ENCODE data around the gene TRABD.
A peak's percentile ranks its signal among the peaks of the same experiment; 100 is the strongest.

Gene TRABD

GRCh38 chr22:50186761-50187523, 1.2 kb downstream of the TRABD start:
- Histone ChIP-seq H3K4me1 (ENCODE audit: low read length) (peaks cover 40% of the 10 kb centered on the region), H3K79me2 (ENCODE audit: low read length) (peaks cover 53% of the 10 kb centered on the region), H3K36me3 (replicated peaks; ENCODE audit: insufficient read depth, low read length) (no peaks in the 10 kb centered on the region), H4K20me1 (ENCODE audit: insufficient read depth, low read length) (no peaks in the 10 kb centered on the region), H3K9me3 (replicated peaks; ENCODE audit: insufficient read depth, low read length) (no peaks in the 10 kb centered on the region), H3K9ac (ENCODE audit: low read length) (peak overlapping the region; percentile 89), H3K4me3 (ENCODE audit: low read length) (peak overlapping the region; percentile 83), H3K4me2 (ENCODE audit: low read depth, low read length) (peak overlapping the region; percentile 89), H3K27me3 (replicated peaks; ENCODE audit: insufficient read depth, low read length) (peaks cover 4% of the 10 kb centered on the region; the same call in 1 of the 2 replicates), H3K9me2 (replicated peaks; ENCODE audit: insufficient read depth, low read length) (no peaks in the 10 kb centered on the region), H2AFZ (ENCODE audit: low read length) (peak overlapping the region; percentile 9; the same call in 1 of the 2 replicates), H3K27ac (ENCODE audit: low read length) (peak overlapping the region; percentile 71), H3F3A (ENCODE audit: insufficient read depth, low read length) (peaks cover 44% of the 10 kb centered on the region)
- TF ChIP-seq EZH2phosphoT487 (IDR thresholded peaks at IDR 0.05; ENCODE audit: low read length) (no peak), EZH2 (optimal IDR thresholded peaks at IDR 0.05; ENCODE audit: low read depth, low read length) (no peak)
- TF ChIP-seq, protein P1, sequence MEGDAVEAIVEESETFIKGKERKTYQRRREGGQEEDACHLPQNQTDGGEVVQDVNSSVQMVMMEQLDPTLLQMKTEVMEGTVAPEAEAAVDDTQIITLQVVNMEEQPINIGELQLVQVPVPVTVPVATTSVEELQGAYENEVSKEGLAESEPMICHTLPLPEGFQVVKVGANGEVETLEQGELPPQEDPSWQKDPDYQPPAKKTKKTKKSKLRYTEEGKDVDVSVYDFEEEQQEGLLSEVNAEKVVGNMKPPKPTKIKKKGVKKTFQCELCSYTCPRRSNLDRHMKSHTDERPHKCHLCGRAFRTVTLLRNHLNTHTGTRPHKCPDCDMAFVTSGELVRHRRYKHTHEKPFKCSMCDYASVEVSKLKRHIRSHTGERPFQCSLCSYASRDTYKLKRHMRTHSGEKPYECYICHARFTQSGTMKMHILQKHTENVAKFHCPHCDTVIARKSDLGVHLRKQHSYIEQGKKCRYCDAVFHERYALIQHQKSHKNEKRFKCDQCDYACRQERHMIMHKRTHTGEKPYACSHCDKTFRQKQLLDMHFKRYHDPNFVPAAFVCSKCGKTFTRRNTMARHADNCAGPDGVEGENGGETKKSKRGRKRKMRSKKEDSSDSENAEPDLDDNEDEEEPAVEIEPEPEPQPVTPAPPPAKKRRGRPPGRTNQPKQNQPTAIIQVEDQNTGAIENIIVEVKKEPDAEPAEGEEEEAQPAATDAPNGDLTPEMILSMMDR (IDR thresholded peaks at IDR 0.05; ENCODE audit: low read length): no peak
- DNase-seq: peak; percentile 64

- Histone ChIP-seq H3K4me2 (ENCODE audit: low read depth, low read length) (peak overlapping the region; percentile 75; the same call in 1 of the 2 replicates), H3K4me1 (ENCODE audit: low read length) (peaks cover 40% of the 10 kb centered on the region), H4K20me1 (ENCODE audit: insufficient read depth, low read length) (no peaks in the 10 kb centered on the region), H3K9ac (ENCODE audit: low read length) (no peak overlapping the region), H3K27me3 (replicated peaks; ENCODE audit: insufficient read depth, low read length) (peaks cover 4% of the 10 kb centered on the region; the same call in 1 of the 2 replicates), H3K79me2 (ENCODE audit: low read length) (peaks cover 67% of the 10 kb centered on the region), H3K36me3 (replicated peaks; ENCODE audit: insufficient read depth, low read length) (no peaks in the 10 kb centered on the region), H3F3A (ENCODE audit: insufficient read depth, low read length) (peaks cover 44% of the 10 kb centered on the region), H2AFZ (ENCODE audit: low read length) (no peak overlapping the region), H3K9me2 (replicated peaks; ENCODE audit: insufficient read depth, low read length) (no peaks in the 10 kb centered on the region), H3K4me3 (ENCODE audit: low read length) (no peak overlapping the region), H3K27ac (ENCODE audit: low read length) (no peak overlapping the region), H3K9me3 (replicated peaks; ENCODE audit: insufficient read depth, low read length) (no peaks in the 10 kb centered on the region)
- TF ChIP-seq, protein P1 (IDR thresholded peaks at IDR 0.05; ENCODE audit: low read length): no peak
- TF ChIP-seq EZH2phosphoT487 (IDR thresholded peaks at IDR 0.05; ENCODE audit: low read length) (no peak), EZH2 (optimal IDR thresholded peaks at IDR 0.05; ENCODE audit: low read depth, low read length) (no peak)
- no peak for DNase-seq
Measured at GRCh38 chr22:50188356-50188755, 2.6 kb downstream of the TRABD start.

GRCh38 chr22:50189184-50189848, 3.6 kb downstream of the TRABD start:
- Histone ChIP-seq H3K9ac (ENCODE audit: low read length) (peak overlapping the region; percentile 78; the same call in 1 of the 2 replicates), H3K9me3 (replicated peaks; ENCODE audit: insufficient read depth, low read length) (no peaks in the 10 kb centered on the region), H3K4me1 (ENCODE audit: low read length) (peaks cover 40% of the 10 kb centered on the region), H3K9me2 (replicated peaks; ENCODE audit: insufficient read depth, low read length) (no peaks in the 10 kb centered on the region), H3F3A (ENCODE audit: insufficient read depth, low read length) (peaks cover 44% of the 10 kb centered on the region), H3K27me3 (replicated peaks; ENCODE audit: insufficient read depth, low read length) (peaks cover 4% of the 10 kb centered on the region; the same call in 1 of the 2 replicates), H3K36me3 (replicated peaks; ENCODE audit: insufficient read depth, low read length) (no peaks in the 10 kb centered on the region; the same call in 1 of the 2 replicates), H3K79me2 (ENCODE audit: low read length) (peaks cover 76% of the 10 kb centered on the region), H4K20me1 (ENCODE audit: insufficient read depth, low read length) (no peaks in the 10 kb centered on the region), H3K4me3 (ENCODE audit: low read length) (peak overlapping the region; percentile 60; the same call in 1 of the 2 replicates), H2AFZ (ENCODE audit: low read length) (no peak overlapping the region), H3K27ac (ENCODE audit: low read length) (peak overlapping the region; percentile 83), H3K4me2 (ENCODE audit: low read depth, low read length) (peak overlapping the region; percentile 75)
- no peak for DNase-seq
- TF ChIP-seq, protein P1 (IDR thresholded peaks at IDR 0.05; ENCODE audit: low read length): no peak
- no peak for TF ChIP-seq EZH2phosphoT487 (IDR thresholded peaks at IDR 0.05; ENCODE audit: low read length)
- no peak for TF ChIP-seq EZH2 (optimal IDR thresholded peaks at IDR 0.05; ENCODE audit: low read depth, low read length)
